ENCODE measurements around the gene LIX1L.
"Not testable (repeated sequence)": the region's sequence is repeated elsewhere in the genome, so short reads cannot be mapped to it uniquely, and the experiment has no call there.

The LIX1L gene

DNA sequence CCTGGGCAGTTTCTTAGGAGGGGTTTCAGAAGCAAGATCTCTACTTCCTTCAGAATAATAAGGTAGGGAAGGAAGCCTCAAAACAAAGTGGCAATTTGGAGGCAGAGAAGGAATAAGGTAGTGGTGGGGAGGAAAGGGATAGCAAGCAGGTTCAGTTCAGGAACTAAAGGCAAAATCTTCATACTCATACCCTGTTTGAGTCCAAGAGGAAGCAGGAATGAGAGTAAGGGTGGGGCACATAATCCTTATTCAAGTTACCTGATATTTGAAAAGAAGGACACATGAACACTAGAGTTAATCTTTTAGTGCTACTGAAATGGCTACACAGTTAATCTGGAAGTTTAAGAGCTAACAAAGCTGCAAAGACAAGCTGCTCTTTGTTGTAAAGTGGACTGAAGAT is 22.1 kb downstream of the LIX1L start:
- no peak for DNase-seq

DNA sequence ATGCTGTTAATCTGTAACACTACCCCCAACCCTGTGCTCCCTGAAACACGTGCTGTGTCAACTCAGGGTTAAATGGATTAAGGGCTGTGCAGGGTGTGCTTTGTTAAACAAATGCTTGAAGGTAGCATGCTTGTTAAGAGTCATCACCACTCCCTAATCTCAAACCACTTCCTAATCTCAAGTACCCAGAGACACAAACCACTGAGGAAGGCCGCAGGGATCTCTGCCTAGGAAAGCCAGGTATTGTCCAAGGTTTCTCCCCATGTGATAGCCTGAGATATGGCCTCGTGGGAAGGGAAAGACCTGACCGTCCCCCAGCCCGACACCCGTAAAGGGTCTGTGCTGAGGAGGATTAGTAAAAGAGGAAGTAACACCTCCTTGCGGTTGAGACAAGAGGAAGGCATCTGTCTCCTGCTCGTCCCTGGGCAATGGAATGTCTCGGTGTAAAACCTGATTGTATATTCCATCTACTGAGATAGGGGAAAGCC is 25.3 kb downstream of the LIX1L start:
- DNase-seq: not testable (repeated sequence)

DNA sequence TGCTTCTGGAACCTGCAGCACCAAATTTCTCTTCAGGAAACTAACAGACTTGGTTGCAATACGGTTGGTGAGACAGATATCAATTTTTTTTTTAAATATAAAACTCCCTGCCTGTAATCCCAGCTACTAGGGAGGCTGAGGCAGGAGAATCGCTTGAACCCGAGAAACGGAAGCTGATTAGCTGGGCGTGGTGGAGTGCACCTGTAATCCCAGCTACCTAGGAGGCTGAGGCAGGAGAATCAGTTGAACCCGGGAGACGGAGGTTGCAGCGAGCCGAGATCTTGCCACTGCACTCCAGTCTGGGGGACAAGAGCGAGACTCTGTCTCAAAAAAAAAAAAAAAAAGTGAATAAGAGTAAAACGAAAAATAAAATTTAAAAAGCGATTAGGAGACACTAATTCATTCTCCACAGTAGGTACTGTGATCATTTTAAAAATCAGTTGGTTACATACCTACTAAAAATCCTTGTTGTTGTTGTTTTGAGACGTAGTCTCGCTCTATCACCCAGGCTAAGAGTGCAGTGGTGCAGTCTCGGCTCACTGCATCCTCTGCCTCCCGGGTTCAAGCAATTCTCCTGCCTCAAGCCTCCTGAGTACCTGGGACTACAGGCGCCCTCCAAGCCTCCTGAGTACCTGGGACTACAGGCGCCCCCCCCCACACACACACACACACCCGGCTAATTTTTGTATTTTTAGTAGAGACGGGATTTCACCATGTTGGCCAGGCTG is 29.7 kb downstream of the LIX1L start:
- no peak for DNase-seq

DNA sequence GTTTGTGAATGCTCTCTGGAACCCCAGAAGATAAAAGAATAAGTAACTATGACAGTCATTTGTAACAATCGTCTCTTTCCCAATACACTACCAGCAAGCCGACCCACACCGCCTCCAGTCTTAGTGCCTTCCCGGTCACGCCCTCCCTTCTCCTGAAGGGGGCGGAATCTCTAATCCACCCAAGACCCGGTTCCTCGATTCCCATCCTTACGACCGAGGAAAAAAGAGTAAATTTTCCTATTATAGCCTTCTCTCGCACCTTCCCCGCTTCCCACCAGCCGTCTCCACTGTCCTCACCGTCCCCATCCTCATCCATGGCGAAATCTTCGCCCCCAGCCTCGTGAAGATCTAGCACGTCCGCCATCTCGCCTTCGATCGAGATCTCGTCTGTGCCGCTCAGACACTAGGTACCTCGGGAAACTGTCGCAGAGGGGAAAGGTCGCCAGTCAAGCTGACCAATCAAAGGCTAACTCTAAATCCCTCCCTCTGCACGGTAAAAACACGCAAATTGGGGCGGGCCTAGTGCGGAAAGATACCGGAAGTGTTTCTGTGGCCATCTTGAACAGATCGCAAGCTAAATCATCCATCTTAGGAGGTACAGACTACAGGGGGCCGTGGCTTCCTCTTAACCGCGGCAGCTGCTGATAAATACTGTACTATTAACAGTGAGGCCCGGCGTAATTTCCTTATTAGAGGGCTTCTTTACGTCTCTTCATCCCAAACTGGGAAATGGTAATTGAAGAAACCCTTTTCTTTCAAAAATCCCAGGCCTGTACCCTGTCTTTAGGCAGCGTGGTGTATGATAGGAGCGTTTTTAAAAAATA is 30.5 kb downstream of the LIX1L start, which contains the start of gene RBM8A:
RBM8A (minus strand) TSS at position 422 of the 824 bp plus-strand sequence; CDS start at position 364, 58 bp downstream.
- DNase-seq: peak; percentile 96 to 99 (median 98)

DNA sequence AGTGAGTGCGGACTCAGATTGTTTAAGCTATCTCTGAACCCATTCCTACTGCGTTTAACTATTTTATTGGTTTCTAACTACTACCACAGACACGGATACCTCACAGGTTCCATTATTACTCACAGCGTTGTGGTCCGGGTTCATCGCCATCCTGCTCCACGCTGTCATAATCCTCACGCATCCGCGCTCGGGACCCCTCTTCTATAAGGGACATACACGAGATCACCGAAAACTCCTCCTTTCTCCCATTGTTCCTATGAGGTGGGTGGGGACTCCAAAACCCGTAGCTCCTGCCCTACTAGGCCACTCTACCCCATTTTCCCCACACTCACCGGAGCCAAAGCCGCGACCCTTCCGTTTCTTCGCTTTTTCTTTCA is 31.1 kb downstream of the LIX1L start:
- no peak for DNase-seq

DNA sequence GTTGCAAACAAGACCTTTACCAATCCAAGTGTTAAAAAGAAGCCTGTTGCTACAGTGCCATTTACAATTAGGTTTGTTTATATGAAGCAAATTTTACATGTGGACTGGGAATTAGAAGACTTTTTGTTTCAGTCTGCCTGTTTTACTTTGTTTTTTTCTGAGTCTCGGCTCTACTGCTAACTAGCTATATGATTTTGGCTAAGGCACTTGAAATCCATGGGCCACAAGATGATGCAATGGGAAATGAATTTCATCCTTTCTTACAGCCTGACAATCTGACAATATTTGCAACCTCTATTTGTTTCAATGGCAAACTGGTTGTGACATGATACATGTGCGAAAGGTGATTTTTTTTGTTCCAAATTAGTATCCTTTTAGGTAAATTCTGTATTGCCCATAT is 35.6 kb downstream of the LIX1L start:
- no peak for DNase-seq

DNA sequence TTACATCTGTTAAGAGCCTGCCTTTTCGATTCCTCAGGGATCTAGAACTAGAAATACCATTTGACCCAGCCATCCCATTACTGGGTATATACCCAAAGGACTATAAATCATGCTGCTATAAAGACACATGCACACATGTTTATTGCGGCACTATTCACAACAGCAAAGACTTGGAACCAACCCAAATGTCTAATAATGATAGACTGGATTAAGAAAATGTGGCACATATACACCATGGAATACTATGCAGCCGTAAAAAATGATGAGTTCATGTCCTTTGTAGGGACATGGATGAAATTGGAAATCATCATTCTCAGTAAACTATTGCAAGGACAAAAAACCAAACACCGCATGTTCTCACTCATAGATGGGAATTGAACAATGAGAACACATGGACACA is 37.5 kb downstream of the LIX1L start:
- DNase-seq: not testable (repeated sequence)

DNA sequence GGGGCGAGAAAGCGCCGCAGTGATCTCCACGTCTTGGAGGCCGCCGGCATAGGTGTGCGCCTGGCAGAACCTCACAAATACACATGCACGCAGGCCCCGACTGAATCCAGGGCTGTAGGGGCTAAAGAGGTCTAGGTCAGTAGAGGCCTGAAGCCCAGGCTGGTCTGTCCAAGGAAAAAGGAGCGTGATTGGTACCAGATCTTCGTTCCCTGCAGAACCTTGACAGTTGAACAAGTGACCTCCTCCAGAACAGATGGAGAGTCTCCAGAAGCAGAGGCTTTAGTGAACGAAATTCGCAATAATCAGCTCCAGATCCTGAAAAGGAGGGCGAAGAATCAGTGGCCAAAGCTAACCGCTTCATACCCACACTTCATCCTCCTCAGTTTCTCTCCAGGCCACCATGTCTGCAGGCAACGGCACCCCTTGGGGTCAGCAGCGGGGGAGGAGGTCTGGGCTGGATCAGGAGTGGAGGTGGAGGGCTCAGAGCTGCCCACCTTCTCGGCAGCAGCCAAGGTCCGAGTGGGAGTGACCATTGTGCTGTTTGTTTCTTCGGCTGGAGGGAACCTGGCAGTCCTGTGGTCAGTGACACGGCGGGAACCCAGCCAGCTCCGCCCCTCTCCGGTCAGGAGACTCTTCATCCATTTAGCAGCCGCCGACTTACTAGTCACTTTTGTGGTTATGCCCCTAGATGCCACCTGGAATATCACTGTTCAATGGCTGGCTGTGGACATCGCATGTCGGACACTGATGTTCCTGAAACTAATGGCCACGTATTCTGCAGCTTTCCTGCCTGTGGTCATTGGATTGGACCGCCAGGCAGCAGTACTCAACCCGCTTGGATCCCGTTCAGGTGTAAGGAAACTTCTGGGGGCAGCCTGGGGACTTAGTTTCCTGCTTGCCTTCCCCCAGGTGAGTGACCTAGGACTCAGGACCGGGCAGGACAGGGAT is 38.6 kb downstream of the LIX1L start:
- peak; percentile 52 to 70 (median 58) for DNase-seq

DNA sequence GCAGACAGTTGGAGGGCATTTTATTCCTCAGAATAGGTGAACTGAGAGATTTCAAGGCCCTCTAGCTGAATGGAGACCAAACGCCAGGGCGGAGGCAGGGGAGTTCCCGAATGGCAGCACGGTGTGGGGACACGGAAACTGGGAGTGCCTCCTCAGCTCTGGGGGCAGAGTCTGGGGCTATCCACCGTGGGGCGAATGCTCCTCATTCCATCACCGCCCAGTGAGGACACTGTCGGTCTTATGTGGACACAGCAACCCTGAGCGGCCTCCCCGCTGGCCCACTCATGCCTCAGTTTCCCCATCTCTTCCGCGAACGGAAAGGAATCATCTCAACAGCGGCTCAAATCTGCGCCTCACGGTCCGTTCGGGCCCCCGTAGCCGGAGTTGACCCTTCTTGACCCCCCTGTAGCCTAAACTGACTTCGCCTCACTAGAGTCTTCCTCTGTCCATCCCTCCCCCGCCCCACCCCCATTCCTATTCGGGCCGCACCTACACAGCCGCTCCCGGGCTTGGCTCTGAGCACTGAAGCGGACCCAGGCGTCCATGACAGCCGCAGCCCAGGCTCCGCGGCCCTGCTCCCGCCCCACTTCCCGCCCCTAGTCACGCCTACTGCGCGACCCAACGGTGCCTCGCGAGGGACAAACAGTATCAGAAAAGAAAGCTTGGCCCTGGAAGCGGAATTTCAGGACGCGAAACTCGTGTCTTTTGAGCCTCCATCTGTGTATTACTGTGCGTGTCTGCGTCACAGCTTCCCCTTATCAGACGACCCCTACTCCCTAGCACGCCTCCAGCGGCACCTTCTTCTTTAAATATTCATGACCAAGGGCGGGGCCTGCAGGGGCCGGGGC is 39.4 kb downstream of the LIX1L start, which contains the start of gene PEX11B:
PEX11B (minus strand) TSS at position 574 of the 848 bp plus-strand sequence; CDS start at position 545, 29 bp downstream.
- peak; percentile 91 to 95 (median 94) for DNase-seq

DNA sequence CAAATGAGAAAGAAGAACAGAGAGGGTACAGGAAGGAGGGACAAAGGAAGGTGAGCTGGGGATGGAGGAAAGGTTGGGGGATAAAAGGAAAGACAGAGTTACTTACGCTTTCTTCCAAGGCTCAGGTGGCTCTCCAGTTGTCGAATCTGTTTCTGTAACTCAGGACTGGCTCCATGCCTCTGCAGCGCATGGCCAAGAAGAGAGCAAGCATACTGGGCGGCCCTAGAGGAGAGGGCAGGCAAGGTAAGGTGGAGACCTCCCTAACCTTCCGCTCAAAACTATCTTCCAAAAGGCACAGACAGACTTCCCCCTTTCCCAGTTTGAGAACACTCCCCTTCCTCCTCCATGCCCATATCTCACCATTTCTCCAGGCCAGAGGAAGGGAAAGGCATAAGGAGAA is 40.2 kb downstream of the LIX1L start:
- DNase-seq: peak in 1 of 4 experiments; percentile 13

DNA sequence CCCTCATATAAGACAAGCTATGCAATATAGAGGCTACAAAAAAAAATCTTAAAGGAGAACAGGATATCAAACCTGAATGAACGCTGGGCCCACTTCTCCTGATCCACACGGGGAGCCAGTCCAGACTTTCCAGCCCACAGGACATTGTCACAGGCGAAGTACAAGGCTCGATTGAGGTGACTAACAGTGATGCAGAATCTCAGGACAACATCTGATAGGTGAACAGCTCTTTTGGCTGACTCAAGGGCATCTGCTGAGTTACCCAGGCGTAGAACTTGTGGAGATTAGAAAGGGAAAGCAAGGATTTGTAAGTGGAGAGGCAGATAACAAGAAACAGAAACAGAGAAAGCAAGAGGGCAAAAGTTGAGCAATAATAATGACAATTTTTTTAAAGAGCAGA is 41.1 kb downstream of the LIX1L start:
- no peak for DNase-seq

DNA sequence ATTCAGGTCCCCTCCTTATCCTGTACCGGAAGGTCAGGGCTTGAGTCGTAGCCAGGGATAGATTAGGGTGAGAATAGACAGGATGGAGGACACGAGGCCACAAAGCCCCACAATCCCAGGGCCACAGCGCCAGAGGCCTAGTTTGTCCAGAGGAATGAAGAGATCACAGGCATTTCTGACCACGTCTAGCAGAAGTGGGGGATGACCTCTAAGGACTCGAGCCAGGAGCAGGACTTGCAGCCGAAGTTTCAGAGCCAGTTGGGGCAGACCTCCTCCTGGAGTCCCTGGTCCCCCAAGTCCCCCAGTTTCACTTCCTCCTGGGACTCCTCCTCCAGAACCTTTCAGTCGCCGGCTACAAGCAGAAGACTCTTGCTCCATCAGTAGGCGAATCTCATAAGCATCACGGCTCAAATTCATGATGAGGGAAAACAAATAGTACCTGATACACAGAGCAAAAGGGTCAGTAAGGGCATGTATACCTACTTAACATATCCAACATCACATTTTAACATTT is 45.6 kb downstream of the LIX1L start:
- no peak for DNase-seq

DNA sequence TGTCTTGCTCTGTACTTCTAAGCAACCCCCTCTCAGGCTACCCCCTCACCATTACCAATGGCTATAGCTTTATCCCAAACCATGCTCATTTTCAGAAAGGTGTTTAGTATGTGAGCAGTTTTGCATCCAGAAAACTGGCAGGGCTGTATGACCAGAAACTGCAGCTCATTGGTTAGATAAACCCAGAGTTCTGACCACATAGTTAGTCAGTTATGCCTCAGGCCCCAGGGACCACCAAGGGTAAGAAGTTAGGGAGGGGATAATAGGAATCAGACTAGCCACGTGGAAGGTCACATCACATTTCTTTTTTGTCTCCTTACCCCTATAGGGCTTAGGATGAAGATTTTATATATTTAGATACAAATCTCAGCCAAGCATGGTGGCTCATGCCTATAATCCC is 49.2 kb downstream of the LIX1L start:
- DNase-seq: no peak

DNA sequence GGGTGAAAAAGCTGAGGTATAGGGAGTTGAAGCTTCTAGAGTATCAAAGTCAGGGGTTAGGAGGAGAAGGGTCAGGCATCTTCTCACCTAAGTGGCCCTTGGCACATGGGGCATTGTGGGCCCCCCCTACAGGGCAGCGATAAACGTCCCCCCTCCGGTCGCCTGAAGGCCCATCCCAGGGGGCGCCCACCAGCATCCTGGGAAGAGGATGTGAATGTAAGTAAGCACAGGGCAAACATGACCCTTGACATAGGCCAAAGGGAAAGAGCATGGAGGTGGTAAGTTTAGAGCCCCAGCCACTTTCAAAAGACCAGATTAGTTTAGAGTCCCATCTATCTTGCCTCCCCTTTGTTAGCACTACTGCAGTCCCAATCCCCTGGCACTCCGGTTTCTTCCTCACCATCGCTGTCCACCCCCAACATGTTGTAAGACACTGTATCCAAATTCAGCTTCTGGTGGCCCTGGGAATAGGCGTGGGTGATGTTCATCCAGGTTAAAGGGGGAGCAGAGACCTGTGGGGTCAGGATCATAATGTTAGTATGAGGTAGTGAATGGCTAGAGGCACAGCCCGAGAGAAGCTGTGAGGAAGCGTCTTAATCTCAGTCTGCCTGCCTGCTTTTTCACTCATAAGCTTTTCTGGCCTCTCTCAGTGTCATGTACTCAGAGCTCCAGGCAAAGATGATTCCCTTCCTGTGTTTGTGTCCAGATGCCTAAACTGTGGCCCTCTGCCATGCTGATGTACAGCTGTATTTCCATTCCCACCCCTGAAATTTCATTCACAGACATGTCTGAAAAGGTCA is 50.7 kb downstream of the LIX1L start:
- no peak for DNase-seq

DNA sequence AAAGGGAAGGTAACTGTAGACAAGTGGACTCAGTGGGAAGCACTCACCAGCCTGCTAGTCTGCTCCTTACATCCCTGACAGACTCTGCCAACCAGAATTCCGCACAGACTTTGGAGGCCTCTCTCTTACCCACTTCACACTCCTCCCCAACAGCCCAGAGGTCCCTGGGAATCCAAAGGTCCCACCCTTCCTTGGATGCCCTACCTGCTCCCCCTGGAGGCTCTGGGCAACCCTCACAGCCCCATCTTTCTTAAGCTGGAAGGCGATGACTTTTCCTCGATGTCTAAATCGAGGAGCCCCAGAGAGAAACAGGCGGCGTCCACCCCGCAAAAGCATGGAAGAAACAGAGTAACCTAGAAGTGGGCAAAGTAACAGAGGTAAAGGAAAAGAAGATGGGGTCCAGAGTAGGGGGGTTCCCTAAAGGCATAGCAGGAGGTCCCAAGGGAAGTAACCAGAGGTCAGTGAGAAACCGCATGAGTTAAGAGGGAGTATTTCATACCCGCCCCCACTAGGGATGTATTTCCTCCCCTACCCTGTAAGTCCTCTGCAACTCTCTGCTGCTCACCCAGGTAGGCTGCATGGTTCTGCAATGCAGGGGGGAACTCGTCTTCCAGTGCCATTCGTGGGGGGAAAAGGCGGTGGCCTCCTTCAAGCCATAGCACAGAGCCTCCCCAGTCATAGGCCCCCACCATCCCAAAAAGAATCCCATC is 56.4 kb downstream of the LIX1L start:
- DNase-seq: no peak

DNA sequence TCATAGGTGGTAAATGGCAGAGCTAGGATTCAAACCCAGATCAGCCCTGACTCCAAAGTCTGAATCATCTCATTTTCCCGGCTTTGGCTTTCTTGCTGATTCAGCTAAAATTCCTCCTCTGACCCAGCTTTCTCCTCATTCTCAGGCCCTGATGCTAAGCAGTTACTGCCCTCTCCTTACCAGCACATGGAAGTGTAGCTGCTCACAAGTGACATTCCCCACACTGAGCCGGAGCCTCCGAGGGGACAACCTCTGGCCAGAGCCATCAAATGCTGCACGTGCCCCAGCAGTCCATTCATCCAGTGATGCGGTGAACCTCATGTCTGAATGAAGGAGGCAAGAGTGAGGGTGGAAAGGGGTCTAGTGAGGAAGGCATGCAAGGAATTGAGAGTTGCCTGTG is 59.1 kb downstream of the LIX1L start:
- no peak for DNase-seq

DNA sequence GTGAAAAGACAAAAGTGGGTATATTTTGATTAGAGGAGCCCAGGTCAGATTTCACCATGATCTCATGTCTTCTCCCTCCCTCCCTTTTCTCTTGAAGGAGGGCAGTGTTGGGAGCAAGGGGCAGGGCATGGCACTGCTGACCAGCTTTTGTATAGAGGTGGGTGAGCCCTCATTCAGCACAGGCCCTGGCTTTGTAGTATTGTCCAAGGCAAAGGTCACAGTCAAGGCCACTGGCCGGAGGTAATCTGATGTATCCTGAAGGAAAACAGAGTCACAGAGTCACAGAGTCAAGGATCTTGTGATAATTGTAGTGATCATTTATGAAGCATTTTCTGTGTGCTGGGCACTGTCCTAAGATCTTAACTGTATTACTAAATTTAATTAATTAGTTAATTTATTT is 59.8 kb downstream of the LIX1L start:
- no peak for DNase-seq

DNA sequence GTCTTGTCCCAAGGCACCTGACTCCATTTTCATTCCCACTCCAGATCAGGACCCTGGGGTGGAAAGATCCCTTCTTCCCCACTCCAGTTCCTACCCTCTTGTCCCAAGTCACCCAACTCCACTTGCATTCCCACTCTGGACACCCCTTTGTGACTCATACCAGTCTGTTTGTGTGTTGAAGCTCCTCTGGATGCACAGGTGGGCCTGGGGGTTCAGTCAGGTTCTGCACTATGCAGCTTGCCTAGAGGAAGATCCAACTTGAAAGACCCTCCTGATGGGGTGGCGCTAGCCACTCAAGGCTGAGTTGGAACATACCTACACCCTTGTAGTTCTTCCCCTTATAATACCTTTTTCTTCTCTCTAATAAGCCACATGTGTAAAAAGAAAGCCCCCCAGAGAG is 62.3 kb downstream of the LIX1L start:
- no peak for DNase-seq

DNA sequence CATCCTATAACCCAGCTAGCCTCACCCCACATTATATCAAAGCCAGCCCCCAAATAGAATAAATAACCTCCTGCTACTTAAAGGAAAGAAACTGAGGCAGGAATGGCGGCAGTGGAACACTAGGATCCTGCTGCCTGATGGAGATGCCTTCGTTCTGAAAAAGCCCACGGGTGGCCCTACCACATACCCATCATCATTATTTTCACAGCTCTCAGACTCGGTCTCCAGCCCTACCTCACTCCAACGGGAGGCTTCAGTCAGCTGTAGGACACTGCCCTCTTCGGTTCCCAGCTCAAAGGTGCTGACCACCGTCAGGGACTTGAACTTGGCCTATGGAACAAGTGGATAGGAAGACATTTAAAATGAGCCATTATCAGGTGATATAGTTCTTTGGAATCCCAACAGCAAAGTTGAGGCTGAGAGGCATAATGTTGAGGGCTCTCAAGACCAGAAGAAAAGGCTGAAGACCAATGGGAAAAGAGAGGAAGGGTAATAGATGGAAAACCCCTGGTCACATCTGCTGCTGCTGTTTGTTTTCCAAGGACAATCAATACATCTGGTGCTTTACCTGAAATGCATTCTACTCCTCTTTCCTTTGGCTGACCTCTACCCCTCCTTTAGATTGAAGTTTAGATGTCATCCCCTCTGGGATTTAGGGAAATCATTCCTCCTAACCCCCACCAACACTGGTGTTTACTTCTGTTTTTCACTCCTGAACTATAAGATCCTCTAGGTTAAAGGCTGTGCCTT is 64.3 kb downstream of the LIX1L start:
- DNase-seq: no peak

Measured in suppressor macrophage (primary cell).